ENCODE measurements around the gene FN3KRP.

- TF ChIP-seq, protein P1, sequence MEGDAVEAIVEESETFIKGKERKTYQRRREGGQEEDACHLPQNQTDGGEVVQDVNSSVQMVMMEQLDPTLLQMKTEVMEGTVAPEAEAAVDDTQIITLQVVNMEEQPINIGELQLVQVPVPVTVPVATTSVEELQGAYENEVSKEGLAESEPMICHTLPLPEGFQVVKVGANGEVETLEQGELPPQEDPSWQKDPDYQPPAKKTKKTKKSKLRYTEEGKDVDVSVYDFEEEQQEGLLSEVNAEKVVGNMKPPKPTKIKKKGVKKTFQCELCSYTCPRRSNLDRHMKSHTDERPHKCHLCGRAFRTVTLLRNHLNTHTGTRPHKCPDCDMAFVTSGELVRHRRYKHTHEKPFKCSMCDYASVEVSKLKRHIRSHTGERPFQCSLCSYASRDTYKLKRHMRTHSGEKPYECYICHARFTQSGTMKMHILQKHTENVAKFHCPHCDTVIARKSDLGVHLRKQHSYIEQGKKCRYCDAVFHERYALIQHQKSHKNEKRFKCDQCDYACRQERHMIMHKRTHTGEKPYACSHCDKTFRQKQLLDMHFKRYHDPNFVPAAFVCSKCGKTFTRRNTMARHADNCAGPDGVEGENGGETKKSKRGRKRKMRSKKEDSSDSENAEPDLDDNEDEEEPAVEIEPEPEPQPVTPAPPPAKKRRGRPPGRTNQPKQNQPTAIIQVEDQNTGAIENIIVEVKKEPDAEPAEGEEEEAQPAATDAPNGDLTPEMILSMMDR (IDR thresholded peaks at IDR 0.05) = no peak
- no peak for TF ChIP-seq POLR2A (IDR thresholded peaks at IDR 0.05)
Observed at GRCh38 chr17:82692268-82692667, 24.2 kb upstream of the FN3KRP start.
